ENCODE results near the gene ASB7.

DNA sequence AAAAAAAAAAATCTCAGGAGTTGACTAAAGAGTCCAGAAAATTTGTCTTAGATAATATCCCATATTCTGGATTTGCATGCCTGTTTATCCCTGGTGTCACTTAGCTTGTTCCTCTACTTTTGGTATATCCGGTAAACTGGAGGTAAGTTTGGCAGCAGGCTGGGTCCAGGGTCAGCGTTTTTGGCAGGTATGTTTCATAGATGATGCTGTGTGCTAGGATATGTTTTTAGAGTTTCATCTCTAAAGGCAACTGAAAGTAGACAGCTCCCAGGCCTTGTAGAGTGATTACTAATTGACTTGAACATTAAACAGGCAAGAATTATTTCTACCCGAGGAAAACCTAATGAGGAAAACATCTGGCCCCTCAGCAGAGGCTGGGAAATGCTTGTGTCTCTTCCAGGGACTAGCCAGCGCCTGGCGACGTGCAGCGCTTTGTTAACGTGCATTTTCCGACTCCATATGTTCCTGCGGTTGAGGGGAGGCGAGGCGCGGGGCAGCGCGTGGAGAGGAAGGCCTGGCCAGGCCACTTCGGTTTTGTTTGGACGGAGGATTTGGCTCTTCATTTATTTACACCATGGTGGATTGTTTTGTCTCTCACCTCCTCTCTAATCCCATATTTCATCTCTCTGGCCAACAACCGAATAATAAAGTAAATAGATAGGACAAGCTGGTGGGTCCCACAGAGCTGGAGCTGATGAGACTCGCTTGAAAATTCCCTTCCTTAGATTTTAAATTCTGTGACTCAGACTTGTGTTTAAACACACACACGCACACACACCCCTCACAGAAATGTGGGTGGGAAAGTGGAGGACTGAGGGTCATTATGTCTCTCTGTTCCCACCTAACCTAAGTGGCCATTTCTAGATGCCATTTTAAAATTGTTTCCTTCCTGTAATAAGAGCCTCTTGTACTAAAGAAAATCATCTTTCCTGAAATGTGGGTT lies 65.3 kb downstream of the ASB7 start:
- TF ChIP-seq, protein P1, sequence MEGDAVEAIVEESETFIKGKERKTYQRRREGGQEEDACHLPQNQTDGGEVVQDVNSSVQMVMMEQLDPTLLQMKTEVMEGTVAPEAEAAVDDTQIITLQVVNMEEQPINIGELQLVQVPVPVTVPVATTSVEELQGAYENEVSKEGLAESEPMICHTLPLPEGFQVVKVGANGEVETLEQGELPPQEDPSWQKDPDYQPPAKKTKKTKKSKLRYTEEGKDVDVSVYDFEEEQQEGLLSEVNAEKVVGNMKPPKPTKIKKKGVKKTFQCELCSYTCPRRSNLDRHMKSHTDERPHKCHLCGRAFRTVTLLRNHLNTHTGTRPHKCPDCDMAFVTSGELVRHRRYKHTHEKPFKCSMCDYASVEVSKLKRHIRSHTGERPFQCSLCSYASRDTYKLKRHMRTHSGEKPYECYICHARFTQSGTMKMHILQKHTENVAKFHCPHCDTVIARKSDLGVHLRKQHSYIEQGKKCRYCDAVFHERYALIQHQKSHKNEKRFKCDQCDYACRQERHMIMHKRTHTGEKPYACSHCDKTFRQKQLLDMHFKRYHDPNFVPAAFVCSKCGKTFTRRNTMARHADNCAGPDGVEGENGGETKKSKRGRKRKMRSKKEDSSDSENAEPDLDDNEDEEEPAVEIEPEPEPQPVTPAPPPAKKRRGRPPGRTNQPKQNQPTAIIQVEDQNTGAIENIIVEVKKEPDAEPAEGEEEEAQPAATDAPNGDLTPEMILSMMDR (IDR thresholded peaks at IDR 0.05), result no peak
- no peak for TF ChIP-seq POLR2A (IDR thresholded peaks at IDR 0.05)
- TF ChIP-seq EP300 (IDR thresholded peaks at IDR 0.05), result no peak
